Measurements from ENCODE around the gene CCN6.
"Not testable (repeated sequence)": the region's sequence is repeated elsewhere in the genome, so short reads cannot be mapped to it uniquely, and the experiment has no call there.

Gene CCN6

GRCh38 chr6:112029045-112029822 lies 24.7 kb upstream of the CCN6 start:
- DNase-seq (ENCODE audit: low read depth in 2 of 2, low spot score in 1 of 2): peak in 1 of 2 donors; percentile 50

DNA sequence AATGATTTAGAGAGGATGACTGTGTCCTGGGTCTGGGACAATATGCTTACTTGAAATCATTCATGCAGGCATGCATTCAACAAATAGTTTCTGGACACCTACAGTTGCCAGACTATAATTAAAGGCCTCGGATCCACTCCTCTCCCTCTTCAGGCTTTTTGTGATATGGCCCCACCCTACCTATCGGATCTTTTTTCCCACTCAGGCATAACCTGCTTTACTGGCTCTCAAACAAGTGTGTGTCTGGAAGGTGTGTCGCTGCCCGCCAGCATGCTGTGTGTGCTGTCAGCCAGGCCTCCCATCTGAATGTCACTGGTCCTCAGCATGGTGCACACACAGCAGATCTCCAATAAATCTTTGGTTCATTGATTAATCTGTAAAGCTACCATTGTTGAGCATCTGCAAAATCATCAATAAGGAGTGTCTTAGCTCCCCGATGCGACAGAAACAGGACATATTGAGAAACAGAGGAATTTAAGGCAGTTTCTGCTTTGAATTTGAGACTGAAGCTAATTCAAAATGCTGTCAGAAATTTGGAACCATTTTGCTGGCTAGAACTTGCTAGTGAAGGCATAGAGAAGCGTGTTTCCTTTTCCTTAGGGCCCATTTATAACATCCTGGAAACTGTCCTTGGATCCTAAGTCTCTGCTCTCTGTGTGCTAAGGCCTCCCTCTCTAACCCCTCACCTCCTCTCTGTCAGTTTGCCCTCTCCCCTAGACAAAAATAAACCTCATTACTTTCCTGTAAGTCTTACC lies 23.5 kb upstream of the CCN6 start:
- no peak for DNase-seq (ENCODE audit: low read depth in 2 of 2, low spot score in 1 of 2)

DNA sequence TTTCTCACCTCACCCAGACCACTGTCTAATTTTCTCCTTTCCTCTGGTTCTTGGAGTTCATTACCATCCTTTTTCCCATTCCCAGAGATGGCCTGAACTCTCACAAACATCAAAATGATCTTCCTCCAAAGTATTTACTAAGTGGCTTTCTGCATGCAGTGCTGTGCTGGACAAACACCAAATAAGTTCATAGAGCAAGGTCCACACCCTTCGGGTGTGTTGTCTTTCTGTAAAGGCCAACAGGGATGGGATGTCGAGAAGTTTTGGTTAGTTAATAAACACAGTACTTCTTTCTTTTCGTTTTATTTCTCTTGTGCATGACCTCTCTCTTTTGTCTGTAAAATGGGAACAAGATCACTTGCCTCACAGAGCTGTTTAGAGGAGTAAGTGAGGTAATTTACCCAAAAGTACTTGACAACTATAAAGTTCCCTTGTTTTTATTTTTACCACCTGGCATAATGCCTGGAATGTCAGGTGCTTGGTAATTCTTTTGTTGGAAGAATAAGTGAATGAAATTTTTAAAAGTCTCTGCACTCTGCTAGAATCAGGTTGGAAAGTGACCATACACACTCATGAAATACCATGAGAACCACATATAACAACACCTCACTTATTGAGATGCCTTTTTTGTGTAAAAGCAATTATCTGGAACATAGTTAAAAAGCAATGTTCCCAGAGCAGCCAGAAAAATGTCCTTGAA lies 22.8 kb upstream of the CCN6 start:
- no peak for DNase-seq (ENCODE audit: low read depth in 2 of 2, low spot score in 1 of 2)

DNA sequence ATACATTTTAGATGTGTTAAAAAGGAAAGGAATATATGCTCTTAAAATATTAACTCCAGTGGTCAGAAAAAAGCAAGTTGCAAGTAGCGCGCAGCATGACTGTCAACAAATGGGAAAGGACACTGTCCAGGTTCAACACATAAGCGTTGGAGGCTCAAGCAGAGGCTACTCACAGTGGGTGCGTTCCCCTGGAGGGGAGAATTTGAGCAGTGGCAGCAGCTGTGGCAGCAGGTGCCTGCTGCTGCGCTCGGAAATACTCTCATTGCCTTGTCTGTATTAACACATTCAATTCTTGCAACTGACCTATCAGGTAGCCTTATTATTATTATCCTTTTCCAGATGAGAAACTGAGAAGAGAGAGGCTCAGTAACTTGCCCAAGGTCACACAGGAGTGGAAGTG lies 21.9 kb upstream of the CCN6 start:
- DNase-seq (ENCODE audit: low read depth in 2 of 2, low spot score in 1 of 2): no peak

DNA sequence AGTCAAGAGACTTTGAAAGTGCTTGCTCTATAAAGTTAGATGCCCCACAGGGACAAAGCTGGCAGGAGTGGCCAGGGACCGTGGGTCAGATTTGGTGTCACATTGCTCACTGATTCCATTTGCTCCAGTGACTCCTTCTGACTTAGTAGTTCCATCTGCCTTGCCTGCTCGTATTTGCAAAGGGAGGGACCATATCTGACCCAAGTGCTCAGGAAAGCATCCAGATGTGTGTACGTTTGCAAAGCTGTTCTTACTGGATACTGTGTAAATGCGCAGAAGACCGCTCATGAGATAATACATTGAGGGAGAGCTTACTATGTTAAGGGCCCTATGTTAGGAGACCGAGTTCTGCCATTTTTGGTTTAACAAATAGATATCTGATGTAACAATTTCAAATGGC lies 21.2 kb upstream of the CCN6 start:
- no peak for DNase-seq (ENCODE audit: low read depth in 2 of 2, low spot score in 1 of 2)

DNA sequence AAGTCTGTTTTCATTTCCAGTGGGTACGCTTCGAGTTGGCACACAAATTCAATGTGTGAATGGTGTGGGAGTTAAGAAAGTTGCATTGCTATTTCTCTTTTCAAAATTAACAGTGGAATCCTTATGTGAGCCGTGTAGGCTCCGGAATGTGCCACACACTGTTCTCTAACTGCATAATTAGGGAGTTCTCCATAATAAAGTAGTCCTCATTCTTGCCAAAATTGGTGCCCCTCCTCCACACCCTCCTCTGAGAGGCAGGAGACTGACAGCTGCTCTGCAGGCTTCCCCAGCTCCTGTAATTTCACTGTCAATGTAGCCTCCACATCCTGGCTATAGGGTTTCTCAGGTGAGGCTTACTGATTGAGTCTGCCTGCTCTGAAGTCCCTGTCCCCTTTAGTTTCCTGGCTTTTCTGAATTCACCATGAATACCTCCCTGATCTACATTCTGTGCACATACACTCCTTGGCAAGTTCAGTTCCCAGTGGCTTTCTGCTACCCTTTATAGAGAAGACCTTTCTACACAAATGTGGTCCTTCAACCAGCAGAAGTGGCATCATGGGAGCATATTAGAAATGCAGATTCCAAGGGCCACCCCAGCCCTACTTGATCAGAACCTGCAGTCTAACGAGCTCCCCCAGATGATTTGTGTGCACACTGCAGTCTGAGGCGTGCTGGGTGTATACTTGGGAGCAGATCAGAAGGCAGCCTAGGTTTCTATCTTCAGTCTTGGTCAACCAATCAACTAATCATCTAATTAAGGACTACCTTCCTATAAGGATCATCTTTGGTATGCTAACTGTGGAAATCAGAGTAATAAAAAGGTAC lies 19.9 kb upstream of the CCN6 start:
- no peak for DNase-seq (ENCODE audit: low read depth in 2 of 2, low spot score in 1 of 2)

- DNase-seq (ENCODE audit: low read depth in 2 of 2, low spot score in 1 of 2): no peak
Measured at GRCh38 chr6:112034616-112034995, 19.3 kb upstream of the CCN6 start.

- no peak for DNase-seq (ENCODE audit: low read depth in 2 of 2, low spot score in 1 of 2)
Measured at GRCh38 chr6:112036088-112036637, 17.7 kb upstream of the CCN6 start.

DNA sequence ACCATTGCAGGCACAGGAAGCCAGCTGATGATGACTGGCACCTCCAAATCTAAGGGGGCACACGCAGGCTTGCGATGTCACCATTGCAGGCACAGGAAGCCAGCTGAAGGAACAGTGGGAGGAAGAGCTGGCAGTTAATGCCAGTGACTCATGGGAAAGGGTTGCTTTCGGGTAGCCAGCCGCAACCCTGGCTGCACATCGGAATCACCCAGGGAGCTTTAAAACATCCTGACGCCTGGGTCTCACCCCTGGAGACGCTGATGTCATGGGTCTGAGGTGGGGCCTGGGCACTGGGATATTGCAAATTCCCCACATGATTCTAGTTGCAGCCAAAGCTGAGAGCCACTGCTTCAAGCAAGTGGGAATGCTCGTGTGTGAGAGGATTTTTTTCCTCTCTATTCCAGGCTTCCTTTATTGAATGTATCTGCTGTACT lies 16.1 kb upstream of the CCN6 start:
- DNase-seq (ENCODE audit: low read depth in 2 of 2, low spot score in 1 of 2): no peak

GRCh38 chr6:112038268-112038667 lies 15.6 kb upstream of the CCN6 start:
- DNase-seq (ENCODE audit: low read depth in 2 of 2, low spot score in 1 of 2): no peak

- no peak for DNase-seq (ENCODE audit: low read depth in 2 of 2, low spot score in 1 of 2)
Measured at GRCh38 chr6:112038756-112039430, 15.0 kb upstream of the CCN6 start.

DNA sequence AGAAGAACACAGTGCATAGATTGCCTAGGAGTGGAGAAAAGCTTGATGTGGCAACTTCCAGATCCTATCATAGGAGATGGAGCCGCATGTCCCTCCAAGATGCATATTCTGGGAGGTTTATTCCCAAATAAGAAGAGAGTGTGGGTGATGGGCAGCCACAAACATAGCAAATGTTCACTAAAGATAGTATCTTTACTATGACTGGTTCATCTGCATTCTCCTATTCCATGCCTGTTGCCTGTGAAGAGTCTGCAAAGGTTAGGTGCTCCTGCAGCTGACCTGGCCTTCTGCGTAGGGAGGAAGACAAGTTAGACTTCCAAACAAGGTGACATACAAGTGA lies 14.5 kb upstream of the CCN6 start:
- DNase-seq (ENCODE audit: low read depth in 2 of 2, low spot score in 1 of 2): no peak

GRCh38 chr6:112040956-112041355 lies 12.9 kb upstream of the CCN6 start:
- DNase-seq (ENCODE audit: low read depth in 2 of 2, low spot score in 1 of 2): no peak

GRCh38 chr6:112041535-112041934 lies 12.4 kb upstream of the CCN6 start:
- DNase-seq (ENCODE audit: low read depth in 2 of 2, low spot score in 1 of 2): no peak

- peak; percentile 77 to 89 for DNase-seq (ENCODE audit: low read depth in 2 of 2, low spot score in 1 of 2)
Measured at GRCh38 chr6:112043032-112044007, 10.6 kb upstream of the CCN6 start.

DNA sequence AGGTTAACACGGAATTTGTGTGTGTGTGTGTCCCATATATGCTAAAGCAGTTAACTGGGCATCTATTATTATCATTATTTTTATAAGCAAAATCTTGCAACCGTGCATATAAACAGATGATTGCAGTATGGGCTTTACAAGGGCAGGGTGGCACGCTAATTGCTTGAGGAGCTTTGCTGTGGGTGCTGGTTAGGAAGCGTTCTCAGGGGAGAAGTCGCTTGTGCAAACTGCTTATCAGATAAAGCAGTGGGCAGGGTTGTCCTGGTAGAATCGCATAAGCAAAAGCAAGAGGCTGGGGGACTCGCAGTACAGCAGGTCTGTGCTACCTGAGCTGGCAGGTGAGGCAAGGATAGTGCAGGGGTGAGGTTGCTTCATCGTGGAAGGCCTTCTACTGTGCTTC lies 9.7 kb upstream of the CCN6 start:
- DNase-seq (ENCODE audit: low read depth in 2 of 2, low spot score in 1 of 2): no peak

- DNase-seq (ENCODE audit: low read depth in 2 of 2, low spot score in 1 of 2): no peak
Measured at GRCh38 chr6:112044856-112045255, 9.0 kb upstream of the CCN6 start.

DNA sequence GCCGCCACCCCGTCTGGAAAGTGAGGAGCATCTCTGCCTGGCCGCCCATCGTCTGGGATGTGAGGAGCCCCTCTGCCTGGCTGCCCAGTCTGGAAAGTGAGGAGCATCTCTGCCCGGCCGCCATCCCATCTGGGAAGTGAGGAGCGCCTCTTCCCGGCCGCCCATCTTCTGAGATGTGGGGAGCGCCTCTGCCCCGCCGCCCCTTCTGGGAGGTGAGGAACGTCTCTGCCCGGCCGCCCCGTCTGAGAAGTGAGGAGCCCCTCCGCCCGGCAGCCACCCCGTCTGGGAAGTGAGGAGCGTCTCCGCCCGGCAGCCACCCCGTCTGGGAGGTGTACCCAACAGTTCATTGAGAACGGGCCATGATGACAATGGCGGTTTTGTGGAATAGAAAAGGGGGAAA lies 6.4 kb upstream of the CCN6 start:
- not testable (repeated sequence) for DNase-seq (ENCODE audit: low read depth in 2 of 2, low spot score in 1 of 2)
